Ascending aorta (tissue), 2 donors: Measurements from ENCODE around the gene CEACAM21. TPM values are rescaled to one million over a fixed set of nuclear protein-coding genes. Genes with fewer than 3 reads are reported as not detected.

Source experiments
- DNase-seq, 2 donors: peaks; one replicate each; pipeline ENCODE4 v3.0.0-alpha.2; 2019; ENCODE audit warnings: low spot score in 2 of 2
- H3K27ac ChIP-seq, 2 donors: fragments of 200-600 bp; sonication (generic); one replicate each; pipeline ENCODE4 v1.5.1; 2016 to 2017; ENCODE audit warnings: mild to moderate bottlenecking in 1 of 2
- H3K27me3 ChIP-seq: fragments of 200-600 bp; sonication (generic); one replicate; pipeline ENCODE4 v1.5.1; 2017
- H3K36me3 ChIP-seq, 2 donors: fragments of 200-600 bp; sonication (generic); one replicate each; pipeline ENCODE4 v1.5.1; 2016
- H3K4me1 ChIP-seq, 2 donors: fragments of 200-600 bp; sonication (generic); one replicate each; pipeline ENCODE4 v1.5.1; 2016 to 2017; ENCODE audit warnings: mild to moderate bottlenecking in 1 of 2
- H3K4me3 ChIP-seq, 2 donors: fragments of 200-600 bp; sonication (generic); one replicate each; pipeline ENCODE4 v1.5.1; 2016 to 2017; ENCODE audit warnings: mild to moderate bottlenecking in 1 of 2
- H3K9me3 ChIP-seq, 2 donors: fragments of 200-600 bp; sonication (generic); one replicate each; pipeline ENCODE4 v1.5.1; 2016
- intact Hi-C: fragments of 100-400 bp; cut with DNase I; formaldehyde crosslinking; loops from one replicate; pipeline ENCODE4 v1.15.1; 2023
- total RNA-seq: library from RNA; depleted of rRNA; stranded (reverse); fragments of >200 nt; gene quantifications from one replicate; pipeline ENCODE4 v1.1.0, GENCODE V29; 2016
- TF ChIP-seq, protein P1 (sequence below), 3 experiments: fragments of 200-600 bp in 2 of 3; fragments of 450-650 bp in 1 of 3; sonication (generic) in 2 of 3; IDR thresholded peaks; one replicate each; pipeline ENCODE4 v1.5.1; 2016 to 2019; ENCODE audit warnings: antibody characterized with exemption in 3 of 3, mild to moderate bottlenecking in 1 of 3, moderate library complexity in 1 of 3

Gene CEACAM21
- total RNA-seq, 1 donor from 2014 or later: not detected

GRCh38 chr19:41537789-41538188, 38.2 kb upstream of the CEACAM21 start:
- H3K9me3 ChIP-seq: no peaks in the 10 kb centered on the region
- intact Hi-C loops: no loop called here
- H3K36me3 ChIP-seq: no peaks in the 10 kb centered on the region
- TF ChIP-seq, protein P1, sequence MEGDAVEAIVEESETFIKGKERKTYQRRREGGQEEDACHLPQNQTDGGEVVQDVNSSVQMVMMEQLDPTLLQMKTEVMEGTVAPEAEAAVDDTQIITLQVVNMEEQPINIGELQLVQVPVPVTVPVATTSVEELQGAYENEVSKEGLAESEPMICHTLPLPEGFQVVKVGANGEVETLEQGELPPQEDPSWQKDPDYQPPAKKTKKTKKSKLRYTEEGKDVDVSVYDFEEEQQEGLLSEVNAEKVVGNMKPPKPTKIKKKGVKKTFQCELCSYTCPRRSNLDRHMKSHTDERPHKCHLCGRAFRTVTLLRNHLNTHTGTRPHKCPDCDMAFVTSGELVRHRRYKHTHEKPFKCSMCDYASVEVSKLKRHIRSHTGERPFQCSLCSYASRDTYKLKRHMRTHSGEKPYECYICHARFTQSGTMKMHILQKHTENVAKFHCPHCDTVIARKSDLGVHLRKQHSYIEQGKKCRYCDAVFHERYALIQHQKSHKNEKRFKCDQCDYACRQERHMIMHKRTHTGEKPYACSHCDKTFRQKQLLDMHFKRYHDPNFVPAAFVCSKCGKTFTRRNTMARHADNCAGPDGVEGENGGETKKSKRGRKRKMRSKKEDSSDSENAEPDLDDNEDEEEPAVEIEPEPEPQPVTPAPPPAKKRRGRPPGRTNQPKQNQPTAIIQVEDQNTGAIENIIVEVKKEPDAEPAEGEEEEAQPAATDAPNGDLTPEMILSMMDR (IDR thresholded peaks at IDR 0.05): peak in 2 of 3 experiments; percentile 13 to 24
- H3K27ac ChIP-seq: no peak overlapping the region
- no peak overlapping the region for H3K4me3 ChIP-seq
- no peak for DNase-seq
- H3K4me1 ChIP-seq: no peaks in the 10 kb centered on the region
- H3K27me3 ChIP-seq: no peaks in the 10 kb centered on the region

DNA sequence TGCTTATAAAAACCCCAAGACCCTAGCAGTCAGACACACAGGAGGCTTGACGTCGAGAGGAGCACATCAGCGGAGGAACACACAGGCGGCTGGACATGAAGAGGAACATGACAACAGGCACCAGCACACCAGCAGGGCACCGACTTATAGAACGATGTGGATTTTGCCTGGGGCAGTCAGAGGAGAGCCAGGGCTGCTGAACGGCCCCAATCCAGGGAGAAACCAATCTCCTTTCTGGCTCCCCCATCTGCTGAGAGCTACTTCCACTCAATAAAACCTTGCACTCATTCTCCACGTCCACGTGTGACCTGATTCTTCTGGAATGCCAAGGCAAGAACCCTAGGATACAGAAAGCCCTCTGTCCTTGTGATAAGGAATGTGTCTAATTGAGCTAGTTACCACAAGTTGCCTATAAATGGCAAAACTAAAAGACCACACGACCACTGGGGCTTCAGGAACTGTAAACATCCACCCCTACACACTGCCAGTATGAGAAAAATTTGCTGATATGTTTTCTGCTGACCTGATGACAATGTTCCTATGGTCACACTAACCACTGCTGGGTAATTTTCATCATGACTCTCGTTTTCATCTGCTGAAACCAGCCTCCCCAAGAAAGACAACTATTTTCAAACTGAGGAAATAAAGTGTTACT, 35.8 kb upstream of the CEACAM21 start:
- no peaks in the 10 kb centered on the region for H3K9me3 ChIP-seq
- TF ChIP-seq, protein P1 (IDR thresholded peaks at IDR 0.05): no peak
- H3K4me1 ChIP-seq: no peaks in the 10 kb centered on the region
- intact Hi-C loops: no loop called here
- H3K4me3 ChIP-seq: no peak overlapping the region
- H3K27me3 ChIP-seq: no peaks in the 10 kb centered on the region
- no peaks in the 10 kb centered on the region for H3K36me3 ChIP-seq
- no peak for DNase-seq
- H3K27ac ChIP-seq: no peak overlapping the region

DNA sequence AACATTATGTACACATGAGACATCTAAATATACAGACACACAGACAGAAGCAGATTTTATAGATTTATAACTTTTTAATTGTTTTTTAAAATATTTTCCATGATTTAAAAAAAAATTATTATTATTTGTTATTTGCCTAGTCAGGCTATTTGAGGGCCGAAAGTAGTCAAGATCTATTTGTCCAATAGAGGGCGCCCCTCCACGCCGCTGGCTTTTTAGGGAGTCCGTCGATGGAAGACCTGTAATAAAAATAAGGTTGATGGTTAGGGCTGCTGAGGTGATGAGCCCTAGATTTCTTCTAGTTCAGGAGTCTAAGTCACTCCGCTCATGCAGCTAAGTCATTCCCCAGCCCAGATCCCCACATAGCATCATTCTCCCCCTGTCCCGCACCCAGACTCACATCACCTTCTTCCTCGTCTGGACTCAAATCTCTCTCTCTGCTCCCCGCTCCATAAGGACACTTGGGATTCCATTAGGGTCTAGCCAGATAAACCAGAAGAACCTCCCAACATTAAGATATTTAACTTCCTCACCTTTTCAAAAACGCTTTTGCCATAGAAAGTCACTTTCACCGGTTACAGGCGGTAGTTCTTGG, 33.9 kb upstream of the CEACAM21 start:
- no peak overlapping the region for H3K4me3 ChIP-seq
- no peaks in the 10 kb centered on the region for H3K27me3 ChIP-seq
- H3K36me3 ChIP-seq: no peaks in the 10 kb centered on the region
- TF ChIP-seq, protein P1 (IDR thresholded peaks at IDR 0.05): peak in 2 of 3 experiments; percentile 28 to 43
- no peak overlapping the region for H3K27ac ChIP-seq
- no peaks in the 10 kb centered on the region for H3K9me3 ChIP-seq
- peak in 1 of 2 donors; percentile 76 for DNase-seq
- intact Hi-C loops: no loop called here
- no peaks in the 10 kb centered on the region for H3K4me1 ChIP-seq

- Histone ChIP-seq H3K27ac (no peak overlapping the region), H3K4me1 (no peaks in the 10 kb centered on the region), H3K9me3 (no peaks in the 10 kb centered on the region), H3K36me3 (no peaks in the 10 kb centered on the region), H3K27me3 (no peaks in the 10 kb centered on the region), H3K4me3 (no peak overlapping the region)
- TF ChIP-seq, protein P1 (IDR thresholded peaks at IDR 0.05): no peak
- intact Hi-C loops: no loop called here
- no peak for DNase-seq
Measured at GRCh38 chr19:41542622-41543021, 33.3 kb upstream of the CEACAM21 start.

DNA sequence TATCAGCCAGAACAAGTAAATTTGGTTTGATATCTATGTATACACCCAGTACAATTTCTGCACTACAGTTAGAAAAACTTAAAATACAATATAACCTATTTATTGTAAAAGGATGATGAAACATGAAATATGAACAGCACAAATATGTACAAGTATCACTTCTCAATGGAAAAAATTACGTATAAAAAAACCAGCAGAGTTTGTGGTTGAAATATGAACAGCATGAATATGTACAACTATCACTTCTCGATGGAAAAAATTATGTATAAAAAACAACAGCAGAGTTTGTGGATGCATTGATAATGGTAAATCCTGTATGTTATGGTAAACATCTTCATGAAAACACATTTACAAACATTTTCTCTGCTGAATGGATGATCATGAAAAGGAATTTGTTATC, 32.4 kb upstream of the CEACAM21 start:
- intact Hi-C loops: no loop called here
- no peaks in the 10 kb centered on the region for H3K4me1 ChIP-seq
- no peak overlapping the region for H3K27ac ChIP-seq
- TF ChIP-seq, protein P1 (IDR thresholded peaks at IDR 0.05): no peak
- no peak for DNase-seq
- H3K27me3 ChIP-seq: no peaks in the 10 kb centered on the region
- no peaks in the 10 kb centered on the region for H3K9me3 ChIP-seq
- no peaks in the 10 kb centered on the region for H3K36me3 ChIP-seq
- H3K4me3 ChIP-seq: no peak overlapping the region
